Endothelial cell of umbilical vein (primary cell): ENCODE results near the gene C2CD3. TPM values are rescaled to one million over a fixed set of nuclear protein-coding genes. Genes with fewer than 3 reads are reported as not detected.

Experiments used
- BruUV-seq: library from RNA; stranded (reverse); fragments of 400-500 nt; replicated peaks from 2 replicates; lab custom pipeline; 2021; lab: Mats Ljungman, UMichigan
- CTCF ChIA-PET: fragments of 300-600, 350-600 bp; sonication (Branson Sonifier 250); formaldehyde crosslinking; loops from one replicate; lab custom pipeline; 2021; ENCODE audit warnings: antibody characterized with exemption, inconsistent platforms; lab: Charles Lee
- POLR2A ChIA-PET: fragments of 300-600, 350-600 bp; sonication (Branson Sonifier 250); formaldehyde crosslinking; loops from one replicate; lab custom pipeline; 2021; ENCODE audit warnings: antibody characterized with exemption, inconsistent platforms; lab: Charles Lee
- DNase-seq: peaks from one replicate; pipeline ENCODE4 v3.0.0-alpha.2; 2011; ENCODE audit warnings: low read depth, low spot score
- FAIRE-seq: peaks from 2 replicates; lab custom pipeline; 2011; peaks lifted over from hg19 to GRCh38; lab: Jason Lieb, UNC
- H2AFZ ChIP-seq: 2 replicates; pipeline ENCODE4 v1.6.0; 2012; ENCODE audit warnings: low read depth, low read length, control low read depth, inconsistent platforms
- H3K27ac ChIP-seq: 2 replicates; pipeline ENCODE4 v1.5.1; 2011; ENCODE audit warnings: low read depth, mild to moderate bottlenecking, control low read depth, low read length, moderate library complexity; ENCODE audit not compliant: insufficient read depth
- H3K27me3 ChIP-seq, 2 experiments: 2 replicates each; pipeline versions ENCODE4 v1.6.0 to v1.6.1; 2011; ENCODE audit warnings: low read length in 2 of 2, mixed read lengths in 1 of 2; ENCODE audit not compliant: control insufficient read depth in 2 of 2, insufficient read depth in 2 of 2
- H3K36me3 ChIP-seq, 2 experiments: 2 replicates in 1 of 2; 3 replicates in 1 of 2; pipeline ENCODE4 v1.5.1; 2011; ENCODE audit warnings: low read length in 2 of 2, mild to moderate bottlenecking in 1 of 2, moderate library complexity in 1 of 2; ENCODE audit not compliant: control insufficient read depth in 2 of 2, insufficient read depth in 2 of 2; ENCODE audit errors: extremely low read depth in 1 of 2
- H3K4me1 ChIP-seq: 3 replicates; pipeline ENCODE4 v1.5.1; 2011; ENCODE audit warnings: mild to moderate bottlenecking, low read length; ENCODE audit not compliant: control insufficient read depth, insufficient read depth; ENCODE audit errors: extremely low read depth
- H3K4me2 ChIP-seq: 2 replicates; pipeline ENCODE4 v1.6.1; 2011; ENCODE audit warnings: low read length, control low read depth, mixed read lengths; ENCODE audit not compliant: insufficient read depth
- H3K4me3 ChIP-seq, 3 experiments: fragments of 200-600 bp in 1 of 3; sonication (generic), shearing (Covaris generic) in 1 of 3; replicated peaks in 1 of 3; 2 replicates each; pipeline ENCODE4 v1.5.1; 2011 to 2016; ENCODE audit warnings: control low read depth in 3 of 3, low read length in 3 of 3, mild to moderate bottlenecking in 2 of 3, inconsistent platforms in 1 of 3, low read depth in 1 of 3, moderate library complexity in 1 of 3; ENCODE audit not compliant: insufficient read depth in 1 of 3
- H3K79me2 ChIP-seq: 2 replicates; pipeline ENCODE4 v1.6.0; 2012; ENCODE audit warnings: low read length, inconsistent platforms; ENCODE audit not compliant: control insufficient read depth, insufficient read depth
- H3K9ac ChIP-seq: replicated peaks from 2 replicates; pipeline ENCODE3; 2011; ENCODE audit warnings: low read length, control low read depth; ENCODE audit not compliant: insufficient read depth; ENCODE audit errors: extremely low read depth
- H3K9me1 ChIP-seq: replicated peaks from 3 replicates; pipeline ENCODE4 v1.6.0; 2011; ENCODE audit warnings: mild to moderate bottlenecking, low read length; ENCODE audit not compliant: control insufficient read depth, insufficient read depth; ENCODE audit errors: extremely low read depth
- H3K9me3 ChIP-seq: replicated peaks from 2 replicates; pipeline ENCODE4 v1.5.1; 2012; ENCODE audit warnings: low read length, inconsistent platforms; ENCODE audit not compliant: control insufficient read depth, insufficient read depth
- H4K20me1 ChIP-seq: replicated peaks from 2 replicates; pipeline ENCODE3; 2011; ENCODE audit warnings: mild to moderate bottlenecking, low read length; ENCODE audit not compliant: control insufficient read depth, insufficient read depth; ENCODE audit errors: extremely low read depth
- EZH2 ChIP-seq: IDR thresholded peaks from 2 replicates; pipeline ENCODE4 v1.6.1; 2012; ENCODE audit warnings: borderline replicate concordance, low read depth, mild to moderate bottlenecking, moderate library complexity, low read length, inconsistent platforms; ENCODE audit not compliant: severe bottlenecking
- FOS ChIP-seq: IDR thresholded peaks from 2 replicates; pipeline ENCODE4 v1.6.1; 2011; ENCODE audit warnings: mild to moderate bottlenecking, low read length, moderate library complexity, borderline replicate concordance; ENCODE audit not compliant: insufficient read depth
- GATA2 ChIP-seq: IDR thresholded peaks from 2 replicates; pipeline ENCODE4 v1.7.0; 2011; ENCODE audit warnings: low read depth, mild to moderate bottlenecking, moderate library complexity, mixed read lengths, low read length; ENCODE audit not compliant: insufficient read length, insufficient read depth
- JUN ChIP-seq: IDR thresholded peaks from 2 replicates; pipeline ENCODE4 v1.6.1; 2011; ENCODE audit warnings: borderline replicate concordance, low read depth; ENCODE audit not compliant: insufficient read length, insufficient read depth
- MYC ChIP-seq: IDR thresholded peaks from one replicate; pipeline ENCODE4 v1.6.1; 2011; ENCODE audit warnings: mild to moderate bottlenecking, low read depth, low read length
- POLR2A ChIP-seq: IDR thresholded peaks from 2 replicates; pipeline ENCODE4 v1.6.1; 2012; ENCODE audit warnings: low read depth, mild to moderate bottlenecking, control low read depth, low read length
- POLR2AphosphoS5 ChIP-seq: IDR thresholded peaks from 2 replicates; pipeline ENCODE4 v1.6.1; 2012; ENCODE audit warnings: low read depth, mild to moderate bottlenecking, control low read depth, low read length, moderate library complexity; ENCODE audit not compliant: insufficient read depth
- dilution Hi-C: fragments of 300-500 bp; cut with MboI; formaldehyde crosslinking; loops from one replicate; pipeline ENCODE4 v1.15.0; 2019; ENCODE audit warnings: low sequenced_read_pairs; ENCODE audit not compliant: extremely low pct_ligation_motif_present
- intact Hi-C: fragments of 100-400 bp; cut with micrococcal nuclease; formaldehyde crosslinking; loops from one replicate; pipeline ENCODE4 v1.10.0; 2022
- polyA plus RNA-seq, 4 experiments: library from polyadenylated mRNA; depleted of rRNA in 3 of 4; stranded (reverse) in 3 of 4; unstranded in 1 of 4; fragments of >200 nt; gene quantifications; 2 replicates each; pipeline versions ENCODE4 v1.2.1 to v1.2.3, GENCODE V29; 2011 to 2012; ENCODE audit warnings: missing spikeins in 1 of 4
- total RNA-seq: library from RNA; stranded (reverse); gene quantifications from 2 replicates; pipeline ENCODE4 v1.2.3, GENCODE V29; 2021
- TF ChIP-seq, protein P1 (sequence below), 2 donors: IDR thresholded peaks; 1 replicate in 1 of 2; 2 replicates in 1 of 2; pipeline ENCODE4 v1.5.1; 2011; ENCODE audit warnings: low read length in 2 of 2, mild to moderate bottlenecking in 2 of 2, moderate library complexity in 2 of 2, control low read depth in 1 of 2, inconsistent platforms in 1 of 2, low read depth in 1 of 2; ENCODE audit not compliant: insufficient read depth in 1 of 2; ENCODE audit errors: extremely low read depth in 1 of 2
- TF ChIP-seq, protein P2 (sequence below): IDR thresholded peaks from 2 replicates; pipeline ENCODE4 v1.6.1; 2011; ENCODE audit not compliant: insufficient read depth, insufficient read length

Gene C2CD3
- total and polyA plus RNA-seq, 2 donors (not counting 3 experiments of a cell fraction or from before 2014, with no cell fraction given), result 12.9 to 36.6 TPM

DNA sequence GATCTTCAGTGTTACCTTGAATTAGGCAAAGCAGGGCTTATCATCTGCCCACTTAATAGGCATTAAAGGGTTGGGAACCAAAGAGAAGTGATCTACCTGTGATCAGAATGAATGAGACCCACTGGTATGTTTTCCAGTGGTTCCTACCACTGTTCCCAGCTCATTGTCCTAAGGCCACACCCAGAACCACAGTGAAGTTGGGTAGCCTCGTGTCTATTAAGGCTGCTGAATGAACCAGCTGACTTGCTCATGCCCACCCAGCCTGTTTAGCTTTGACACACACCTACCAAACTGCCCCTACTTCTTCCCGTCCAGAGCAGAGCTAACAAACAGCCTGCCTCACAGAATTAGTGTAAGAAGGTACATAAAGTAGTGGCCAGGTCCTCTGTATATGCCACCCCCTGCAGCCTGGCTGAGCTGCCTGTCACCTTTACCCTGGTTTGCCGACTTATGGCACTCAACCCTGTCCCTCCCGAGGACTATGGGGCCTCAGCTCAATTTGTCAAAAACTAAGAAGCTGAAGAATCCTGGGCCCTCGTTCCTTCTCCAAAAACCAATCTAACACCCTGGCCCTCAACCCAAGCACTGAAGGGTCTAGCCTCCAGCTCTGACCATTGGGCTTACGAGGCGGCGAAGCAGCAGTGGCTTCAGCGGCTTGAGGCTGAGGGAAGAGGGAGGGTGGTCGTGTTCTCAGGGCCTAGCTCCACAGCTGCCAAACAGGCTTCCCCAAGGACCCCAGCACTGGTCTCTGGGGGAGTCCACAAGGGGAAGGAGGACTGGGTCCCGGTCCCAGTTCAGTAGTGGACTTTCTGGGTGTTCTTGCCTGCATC lies 198.0 kb downstream of the C2CD3 start:
- Histone ChIP-seq H3K4me3 (no peak overlapping the region), H3K4me2 (no peak overlapping the region), H3K27ac (no peak overlapping the region), H4K20me1 (no peaks in the 10 kb centered on the region), H3K9ac (no peak overlapping the region), H3K36me3 (peaks cover 0 to 10% of the 10 kb centered on the region in 2 experiments), H3K4me1 (no peaks in the 10 kb centered on the region), H3K79me2 (no peaks in the 10 kb centered on the region), H2AFZ (no peak overlapping the region), H3K9me3 (no peaks in the 10 kb centered on the region), H3K27me3 (no peaks in the 10 kb centered on the region), H3K9me1 (no peaks in the 10 kb centered on the region)
- ChIA-PET CTCF (interaction anchor here (0.6 to 1.7 kb wide), 3 partner anchors 9 to 21 kb away, joined by 3 to 5 read pairs (median 4); no protein-coding TSS in a partner anchor), POLR2A (interaction anchor here (0.5 to 0.6 kb wide), 2 partner anchors 174 to 270 kb away, joined by 3 to 4 read pairs; no protein-coding TSS in a partner anchor)
- dilution Hi-C loops (no loop called here), intact Hi-C loops (no loop called here)
- DNase-seq, result no peak
- FAIRE-seq, result no peak
- TF ChIP-seq POLR2A (no peak), JUN (no peak), EZH2 (no peak), FOS (no peak), MYC (no peak), GATA2 (no peak), POLR2AphosphoS5 (no peak)
- TF ChIP-seq, protein P1, sequence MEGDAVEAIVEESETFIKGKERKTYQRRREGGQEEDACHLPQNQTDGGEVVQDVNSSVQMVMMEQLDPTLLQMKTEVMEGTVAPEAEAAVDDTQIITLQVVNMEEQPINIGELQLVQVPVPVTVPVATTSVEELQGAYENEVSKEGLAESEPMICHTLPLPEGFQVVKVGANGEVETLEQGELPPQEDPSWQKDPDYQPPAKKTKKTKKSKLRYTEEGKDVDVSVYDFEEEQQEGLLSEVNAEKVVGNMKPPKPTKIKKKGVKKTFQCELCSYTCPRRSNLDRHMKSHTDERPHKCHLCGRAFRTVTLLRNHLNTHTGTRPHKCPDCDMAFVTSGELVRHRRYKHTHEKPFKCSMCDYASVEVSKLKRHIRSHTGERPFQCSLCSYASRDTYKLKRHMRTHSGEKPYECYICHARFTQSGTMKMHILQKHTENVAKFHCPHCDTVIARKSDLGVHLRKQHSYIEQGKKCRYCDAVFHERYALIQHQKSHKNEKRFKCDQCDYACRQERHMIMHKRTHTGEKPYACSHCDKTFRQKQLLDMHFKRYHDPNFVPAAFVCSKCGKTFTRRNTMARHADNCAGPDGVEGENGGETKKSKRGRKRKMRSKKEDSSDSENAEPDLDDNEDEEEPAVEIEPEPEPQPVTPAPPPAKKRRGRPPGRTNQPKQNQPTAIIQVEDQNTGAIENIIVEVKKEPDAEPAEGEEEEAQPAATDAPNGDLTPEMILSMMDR (IDR thresholded peaks at IDR 0.05; ENCODE audit: extremely low read depth in 1 of 2, insufficient read depth in 1 of 2, low read depth in 1 of 2, low read length in 2 of 2), result no peak
- TF ChIP-seq, protein P2, sequence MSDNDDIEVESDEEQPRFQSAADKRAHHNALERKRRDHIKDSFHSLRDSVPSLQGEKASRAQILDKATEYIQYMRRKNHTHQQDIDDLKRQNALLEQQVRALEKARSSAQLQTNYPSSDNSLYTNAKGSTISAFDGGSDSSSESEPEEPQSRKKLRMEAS, result no peak
- no TSS peak for BruUV-seq
